Measurements from ENCODE around the gene DST. TPM values are rescaled to one million over a fixed set of nuclear protein-coding genes. Genes with fewer than 3 reads are reported as not detected.
A peak's percentile ranks its signal among the peaks of the same experiment; 100 is the strongest.

DST gene
- total RNA-seq, 4 donors from 2014 or later, result 410 to 588 (median 521) TPM

- peak overlapping the region; percentile 78 to 87 (median 80) for H3K27ac ChIP-seq (replicated peaks in 1 of 4)
Measured at GRCh38 chr6:56689663-56690062, 47.0 kb upstream of the DST start.

GRCh38 chr6:56689114-56689513 lies 46.4 kb upstream of the DST start:
- WGBS, result 52% methylated on average over 3 of the region's 3 CpGs
- Histone ChIP-seq H3K27me3 (no peaks in the 10 kb centered on the region), H3K9me3 (no peaks in the 10 kb centered on the region), H3K4me1 (peaks cover 22 to 94% (median 92%) of the 10 kb centered on the region in 4 donors), H3K4me3 (peak overlapping the region in 3 of 4 donors; percentile 12 to 46 (median 14)), H3K27ac (replicated peaks in 1 of 4) (peak overlapping the region; percentile 39 to 87 (median 80)), H3K36me3 (no peaks in the 10 kb centered on the region)
- no peak for TF ChIP-seq POLR2A (IDR thresholded peaks at IDR 0.05; ENCODE audit: low read depth)
- no peak for TF ChIP-seq POLR2AphosphoS5 (IDR thresholded peaks at IDR 0.05)
- TF ChIP-seq CTCF (IDR thresholded peaks at IDR 0.05), result no peak
- no peak for TF ChIP-seq EP300 (IDR thresholded peaks at IDR 0.05)
- DNase-seq (ENCODE audit: extremely low spot score), result no peak
- intact Hi-C loops (cut with DNase I), result no loop called here

More at GRCh38 chr6:56689663-56690062, 47.0 kb upstream of the DST start:
- Histone ChIP-seq H3K4me1 (peaks cover 22 to 92% (median 89%) of the 10 kb centered on the region in 4 donors), H3K9me3 (no peaks in the 10 kb centered on the region), H3K4me3 (peak overlapping the region in 3 of 4 donors; percentile 14 to 46 (median 44)), H3K27me3 (no peaks in the 10 kb centered on the region), H3K36me3 (no peaks in the 10 kb centered on the region)
- WGBS, result 100% methylated on average over 1 of the region's 1 CpG
- TF ChIP-seq CTCF (IDR thresholded peaks at IDR 0.05), result no peak
- no peak for TF ChIP-seq EP300 (IDR thresholded peaks at IDR 0.05)
- no peak for TF ChIP-seq POLR2AphosphoS5 (IDR thresholded peaks at IDR 0.05)
- intact Hi-C loops (cut with DNase I), result loop anchor here (10.0 kb wide), 1 partner anchor 335 kb away; no protein-coding TSS in a partner anchor
- no peak for DNase-seq (ENCODE audit: extremely low spot score)

- DNase-seq (ENCODE audit: extremely low spot score), result no peak
- peaks cover 19 to 97% (median 92%) of the 10 kb centered on the region in 4 donors for H3K4me1 ChIP-seq
- H3K4me3 ChIP-seq, result peak overlapping the region in 1 of 4 donors; percentile 46
- WGBS, result 81% methylated on average over 2 of the region's 2 CpGs
- peak overlapping the region; percentile 39 to 87 (median 80) for H3K27ac ChIP-seq (replicated peaks in 1 of 4)
- no peaks in the 10 kb centered on the region for H3K27me3 ChIP-seq
- H3K36me3 ChIP-seq, result no peaks in the 10 kb centered on the region
- TF ChIP-seq POLR2A (IDR thresholded peaks at IDR 0.05; ENCODE audit: low read depth), result no peak
- no peak for TF ChIP-seq POLR2AphosphoS5 (IDR thresholded peaks at IDR 0.05)
- TF ChIP-seq EP300 (IDR thresholded peaks at IDR 0.05), result no peak
- no peak for TF ChIP-seq CTCF (IDR thresholded peaks at IDR 0.05)
- intact Hi-C loops (cut with DNase I), result no loop called here
- H3K9me3 ChIP-seq, result no peaks in the 10 kb centered on the region
Measured at GRCh38 chr6:56688521-56688920, 45.8 kb upstream of the DST start.

GRCh38 chr6:56687551-56687950 lies 44.9 kb upstream of the DST start:
- Histone ChIP-seq H3K27me3 (no peaks in the 10 kb centered on the region), H3K36me3 (no peaks in the 10 kb centered on the region), H3K9me3 (no peaks in the 10 kb centered on the region), H3K4me3 (peak overlapping the region in 1 of 4 donors; percentile 3), H3K4me1 (peaks cover 21 to 95% (median 89%) of the 10 kb centered on the region in 4 donors), H3K27ac (replicated peaks in 1 of 4) (peak overlapping the region in 1 of 4 donors; percentile 26)
- TF ChIP-seq POLR2A (IDR thresholded peaks at IDR 0.05; ENCODE audit: low read depth) (no peak), CTCF (IDR thresholded peaks at IDR 0.05) (no peak), POLR2AphosphoS5 (IDR thresholded peaks at IDR 0.05) (no peak), EP300 (IDR thresholded peaks at IDR 0.05) (no peak)
- DNase-seq (ENCODE audit: extremely low spot score), result no peak
- intact Hi-C loops (cut with DNase I), result no loop called here
- WGBS, result 50% methylated on average over 1 of the region's 1 CpG

GRCh38 chr6:56686429-56686828 lies 43.7 kb upstream of the DST start:
- TF ChIP-seq CTCF (IDR thresholded peaks at IDR 0.05), result no peak
- TF ChIP-seq POLR2AphosphoS5 (IDR thresholded peaks at IDR 0.05), result no peak
- TF ChIP-seq EP300 (IDR thresholded peaks at IDR 0.05), result no peak
- no peak for TF ChIP-seq POLR2A (IDR thresholded peaks at IDR 0.05; ENCODE audit: low read depth)
- peaks cover 30 to 85% (median 82%) of the 10 kb centered on the region in 4 donors for H3K4me1 ChIP-seq
- DNase-seq (ENCODE audit: extremely low spot score), result no peak
- H3K9me3 ChIP-seq, result no peaks in the 10 kb centered on the region
- intact Hi-C loops (cut with DNase I), result no loop called here
- no peak overlapping the region for H3K4me3 ChIP-seq
- 93% methylated on average over 2 of the region's 2 CpGs for WGBS
- H3K36me3 ChIP-seq, result no peaks in the 10 kb centered on the region
- H3K27ac ChIP-seq (replicated peaks in 1 of 4), result no peak overlapping the region
- H3K27me3 ChIP-seq, result no peaks in the 10 kb centered on the region

Data from esophagus muscularis mucosa (tissue), 4 donors.